Stomach (tissue), 9 donors: ENCODE data around the gene FBXO17. TPM values are rescaled to one million over a fixed set of nuclear protein-coding genes. Genes with fewer than 3 reads are reported as not detected.

ENCODE experiments used
- DNase-seq, 2 donors: peaks; one replicate each; pipeline versions ENCODE4 v3.0.0 to v3.0.0-alpha.2; 2013 to 2019
- H3K27ac ChIP-seq, 5 donors: fragments of 200-600 bp in 4 of 5; sonication (generic) in 4 of 5; one replicate each; pipeline ENCODE4 v1.5.1; 2013 to 2019; ENCODE audit warnings: mild to moderate bottlenecking in 1 of 5, moderate library complexity in 1 of 5
- H3K27me3 ChIP-seq, 3 donors: fragments of 200-600 bp; sonication (generic); one replicate each; pipeline ENCODE4 v1.5.1; 2017 to 2019; ENCODE audit warnings: mixed run types in 1 of 3
- H3K36me3 ChIP-seq, 4 donors: fragments of 200-600 bp; sonication (generic); 1 replicate in 3 of 4; 2 replicates in 1 of 4; pipeline ENCODE4 v1.5.1; 2016 to 2019
- H3K4me1 ChIP-seq, 4 donors: fragments of 200-600 bp; sonication (generic); one replicate each; pipeline ENCODE4 v1.5.1; 2016 to 2019
- H3K4me3 ChIP-seq, 4 donors: fragments of 200-600 bp; sonication (generic) in 3 of 4; one replicate each; pipeline ENCODE4 v1.5.1; 2016 to 2019; ENCODE audit warnings: mild to moderate bottlenecking in 1 of 4
- H3K9me3 ChIP-seq, 4 donors: fragments of 200-600 bp; sonication (generic); one replicate each; pipeline ENCODE4 v1.5.1; 2016 to 2019
- CTCF ChIP-seq, 7 experiments: fragments of 450-650 bp in 4 of 7; fragments of 200-600 bp in 3 of 7; sonication (generic) in 3 of 7; IDR thresholded peaks; one replicate each; pipeline ENCODE4 v1.5.1; 2016 to 2019; ENCODE audit warnings: antibody characterized with exemption in 7 of 7, control low read depth in 2 of 7, mild to moderate bottlenecking in 1 of 7
- EP300 ChIP-seq: sonication (generic); formaldehyde crosslinking; IDR thresholded peaks from one replicate; pipeline ENCODE4 v1.6.1; 2017; ENCODE audit warnings: antibody characterized with exemption
- POLR2A ChIP-seq, 4 donors: fragments of 450-650 bp; IDR thresholded peaks; one replicate each; pipeline ENCODE4 v1.6.1; 2016; ENCODE audit warnings: antibody characterized with exemption in 4 of 4, control low read depth in 2 of 4, mild to moderate bottlenecking in 1 of 4, moderate library complexity in 1 of 4
- POLR2AphosphoS5 ChIP-seq, 3 donors: sonication (generic); formaldehyde crosslinking; IDR thresholded peaks; one replicate each; pipeline ENCODE4 v1.6.1; 2016; ENCODE audit warnings: antibody characterized with exemption in 3 of 3
- WGBS, 5 donors: extraction: QIAGEN DNeasy Blood & Tissue Kit in 3 of 5; methylation state at CpG; one replicate each; pipeline versions ENCODE4 v1.1.5 to v1.1.7; 2013 to 2018; 5-methylcytosine and 5-hydroxymethylcytosine counted together
- intact Hi-C: fragments of 100-400 bp; cut with DNase I; formaldehyde crosslinking; loops from one replicate; pipeline ENCODE4 v1.15.1; 2023; ENCODE audit warnings: low total_unique reads
- polyA plus RNA-seq, 3 donors: library from polyadenylated mRNA; stranded (reverse); fragments of 200-250 nt; gene quantifications; one replicate each; pipeline ENCODE4 v1.2.3, GENCODE V29; 2013
- total RNA-seq, 5 donors: library from RNA; depleted of rRNA; stranded (reverse); fragments of >200 nt; gene quantifications; one replicate each; pipeline versions ENCODE4 v1.1.0 to v1.2.3, GENCODE V29; 2014 to 2016
- donor health status: healthy with polysubstance abuse.
- donor health status: Bipolar disorder and iron deficiency.
- donor health status: healthy.

The FBXO17 gene
- total and polyA plus RNA-seq, 8 donors: 1.8 to 19.1 (median 6.6) TPM; not detected in 1

GRCh38 chr19:38964738-38965137 is 10.8 kb downstream of the FBXO17 start:
- Histone ChIP-seq H3K4me1 (peaks cover 0 to 11% (median 5%) of the 10 kb centered on the region in 4 donors), H3K9me3 (no peaks in the 10 kb centered on the region), H3K36me3 (peaks cover 0 to 18% (median 0%) of the 10 kb centered on the region in 4 donors), H3K4me3 (no peak overlapping the region), H3K27ac (no peak overlapping the region), H3K27me3 (no peaks in the 10 kb centered on the region)
- DNase-seq: no peak
- WGBS, 5 donors: 89 to 97% (median 94%) methylated on average over 2 of the region's 2 CpGs
- intact Hi-C loops: no loop called here
- no peak for TF ChIP-seq POLR2A (IDR thresholded peaks at IDR 0.05)
- TF ChIP-seq POLR2AphosphoS5 (IDR thresholded peaks at IDR 0.05): no peak
- no peak for TF ChIP-seq EP300
- no peak for TF ChIP-seq CTCF (IDR thresholded peaks at IDR 0.05)

GRCh38 chr19:38959618-38960017 is 15.9 kb downstream of the FBXO17 start:
- DNase-seq: no peak
- H3K36me3 ChIP-seq: peaks cover 0 to 24% (median 3%) of the 10 kb centered on the region in 4 donors
- 84 to 89% (median 87%) methylated on average over 5 of the region's 5 CpGs for WGBS, 5 donors
- H3K27me3 ChIP-seq: no peaks in the 10 kb centered on the region
- intact Hi-C loops: no loop called here
- no peak overlapping the region for H3K4me3 ChIP-seq
- TF ChIP-seq POLR2A (IDR thresholded peaks at IDR 0.05): no peak
- TF ChIP-seq CTCF (IDR thresholded peaks at IDR 0.05): no peak
- TF ChIP-seq EP300: no peak
- no peak for TF ChIP-seq POLR2AphosphoS5 (IDR thresholded peaks at IDR 0.05)
- no peak overlapping the region for H3K27ac ChIP-seq
- H3K4me1 ChIP-seq: peaks cover 0 to 11% (median 5%) of the 10 kb centered on the region in 4 donors
- H3K9me3 ChIP-seq: no peaks in the 10 kb centered on the region

DNA sequence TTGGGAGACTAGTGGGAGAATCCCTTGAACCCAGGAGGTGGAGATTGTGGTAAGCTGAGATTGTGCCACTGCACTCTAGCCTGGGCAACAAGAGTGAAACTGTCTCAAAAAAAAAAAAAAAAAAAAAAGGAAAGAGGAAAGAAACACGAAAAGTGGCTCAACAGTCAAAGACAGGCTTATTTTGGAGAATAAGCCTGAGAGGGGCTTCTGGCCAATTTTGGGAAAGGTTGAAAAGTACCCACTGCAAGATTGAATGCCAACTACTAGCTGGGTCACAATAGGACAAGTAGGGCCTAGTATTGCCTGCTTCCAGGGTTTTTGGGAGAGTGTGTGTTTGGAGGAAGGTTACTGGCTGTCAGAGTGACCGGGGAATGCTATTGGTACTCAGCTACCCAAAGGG is 17.2 kb downstream of the FBXO17 start:
- intact Hi-C loops: no loop called here
- DNase-seq: no peak
- H3K36me3 ChIP-seq: peaks cover 0 to 14% (median 5%) of the 10 kb centered on the region in 4 donors
- H3K4me1 ChIP-seq: peaks cover 0 to 11% (median 5%) of the 10 kb centered on the region in 4 donors
- no peak overlapping the region for H3K4me3 ChIP-seq
- no peaks in the 10 kb centered on the region for H3K9me3 ChIP-seq
- no peaks in the 10 kb centered on the region for H3K27me3 ChIP-seq
- TF ChIP-seq POLR2A (IDR thresholded peaks at IDR 0.05): no peak
- TF ChIP-seq EP300: no peak
- no peak for TF ChIP-seq POLR2AphosphoS5 (IDR thresholded peaks at IDR 0.05)
- no peak for TF ChIP-seq CTCF (IDR thresholded peaks at IDR 0.05)
- H3K27ac ChIP-seq: no peak overlapping the region
- 86 to 100% (median 93%) methylated on average over 2 of the region's 2 CpGs for WGBS, 5 donors

DNA sequence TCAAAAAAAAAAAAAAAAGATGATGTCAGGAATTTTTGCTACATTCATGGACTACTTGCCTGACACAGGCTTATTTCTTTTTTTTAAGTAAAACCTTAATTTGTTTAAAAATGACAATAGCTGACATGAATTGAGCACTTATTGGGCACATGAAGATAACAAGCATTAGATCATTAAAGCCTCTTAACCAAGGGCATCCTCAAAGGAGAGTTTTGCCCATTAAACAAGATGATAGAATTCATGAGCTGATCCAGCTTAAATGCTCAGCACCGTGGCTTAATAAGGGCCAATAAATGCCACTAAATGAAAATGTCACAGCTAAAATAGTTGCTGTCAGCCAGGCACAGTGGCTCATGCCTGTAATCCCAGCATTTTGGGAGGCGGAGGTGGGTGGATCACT is 19.3 kb downstream of the FBXO17 start:
- H3K27me3 ChIP-seq: no peaks in the 10 kb centered on the region
- H3K36me3 ChIP-seq: peaks cover 0 to 14% (median 5%) of the 10 kb centered on the region in 4 donors
- no peaks in the 10 kb centered on the region for H3K9me3 ChIP-seq
- no peak for TF ChIP-seq CTCF (IDR thresholded peaks at IDR 0.05)
- TF ChIP-seq POLR2A (IDR thresholded peaks at IDR 0.05): no peak
- TF ChIP-seq EP300: no peak
- TF ChIP-seq POLR2AphosphoS5 (IDR thresholded peaks at IDR 0.05): no peak
- H3K27ac ChIP-seq: no peak overlapping the region
- peaks cover 0 to 10% (median 9%) of the 10 kb centered on the region in 4 donors for H3K4me1 ChIP-seq
- intact Hi-C loops: no loop called here
- no peak for DNase-seq
- 71 to 96% (median 90%) methylated on average over 2 of the region's 2 CpGs for WGBS, 5 donors
- no peak overlapping the region for H3K4me3 ChIP-seq
